HCT116 (cell line): ENCODE results near the gene RAX.

Experiments used
- CEBPB ChIP-seq: IDR thresholded peaks from 2 replicates; pipeline ENCODE4 v1.6.1; 2012; ENCODE audit warnings: low read depth
- CTCF ChIP-seq, 3 experiments: fragments of 200-600 bp in 1 of 3; sonication (generic) in 1 of 3; IDR thresholded peaks in 2 of 3; conservative IDR thresholded peaks in 1 of 3; 2 replicates each; pipeline ENCODE4 v1.5.1; 2012 to 2017; ENCODE audit warnings: low read depth in 2 of 3, low read length in 2 of 3, antibody characterized with exemption in 1 of 3, borderline replicate concordance in 1 of 3, control low read depth in 1 of 3, mild to moderate bottlenecking in 1 of 3, mixed read lengths in 1 of 3, mixed run types in 1 of 3, moderate library complexity in 1 of 3; ENCODE audit not compliant: insufficient read depth in 1 of 3
- FOSL1 ChIP-seq: IDR thresholded peaks from 2 replicates; pipeline ENCODE4 v1.6.1; 2012; ENCODE audit warnings: low read depth
- POLR2A ChIP-seq: IDR thresholded peaks from 2 replicates; pipeline ENCODE4 v1.7.0; 2011; ENCODE audit warnings: borderline replicate concordance; ENCODE audit not compliant: insufficient read depth, insufficient read length; ENCODE audit errors: extremely low read depth
- POLR2AphosphoS5 ChIP-seq: IDR thresholded peaks from 2 replicates; pipeline ENCODE4 v1.6.1; 2011; ENCODE audit warnings: mild to moderate bottlenecking, low read depth, low read length, moderate library complexity
- SIN3A ChIP-seq: IDR thresholded peaks from 2 replicates; pipeline ENCODE4 v1.6.1; 2012; ENCODE audit warnings: low read depth
- ZNF274 ChIP-seq: fragments of 200-500 bp; sonication (Bioruptor generic); IDR thresholded peaks from 2 replicates; pipeline ENCODE4 v1.6.1; 2014; ENCODE audit warnings: mild to moderate bottlenecking, low read depth, low read length, inconsistent platforms

GRCh38 chr18:59270689-59271257, 2.5 kb downstream of the RAX start:
- no peak for TF ChIP-seq CTCF (IDR thresholded peaks at IDR 0.05 in 2 of 3, conservative IDR thresholded peaks at IDR 0.05 in 1 of 3; ENCODE audit: borderline replicate concordance in 1 of 3, insufficient read depth in 1 of 3, low read depth in 2 of 3, low read length in 2 of 3)
- TF ChIP-seq POLR2A = no peak
- no peak for TF ChIP-seq ZNF274
- TF ChIP-seq SIN3A = no peak
- no peak for TF ChIP-seq POLR2AphosphoS5
- TF ChIP-seq CEBPB = no peak
- TF ChIP-seq FOSL1 = no peak
